ENCODE results near the gene MRPL39.
"Not testable (repeated sequence)": the region's sequence is repeated elsewhere in the genome, so short reads cannot be mapped to it uniquely, and the experiment has no call there.

Gene MRPL39

GRCh38 chr21:25607151-25608043 lies at the start of gene MRPL39:
TSS of gene MRPL39 (minus strand) at chr21:25607481. CDS start at chr21:25607475, 6 bp downstream.
- DNase-seq: peak; percentile 88

- DNase-seq: no peak
These were observed 49.1 kb upstream of the MRPL39 start for GRCh38 chr21:25656412-25656811.

GRCh38 chr21:25649146-25649545 lies 41.9 kb upstream of the MRPL39 start:
- no peak for DNase-seq

GRCh38 chr21:25647647-25648046 lies 40.4 kb upstream of the MRPL39 start:
- DNase-seq: no peak

GRCh38 chr21:25646474-25646873 lies 39.2 kb upstream of the MRPL39 start:
- no peak for DNase-seq

GRCh38 chr21:25643486-25643885 lies 36.2 kb upstream of the MRPL39 start:
- no peak for DNase-seq

- DNase-seq: no peak
These were observed 33.6 kb upstream of the MRPL39 start for GRCh38 chr21:25640943-25641292.

- DNase-seq: peak; percentile 6
These were observed 33.1 kb upstream of the MRPL39 start for GRCh38 chr21:25640202-25640942.

- peak; percentile 48 for DNase-seq
These were observed 32.4 kb upstream of the MRPL39 start for GRCh38 chr21:25639551-25640201.

- DNase-seq: peak; percentile 42
These were observed 31.6 kb upstream of the MRPL39 start, which contains the start of gene JAM2 for GRCh38 chr21:25638660-25639550. TSS of gene JAM2 (plus strand) at chr21:25639258. CDS start at chr21:25639822, 564 bp downstream.

- no peak for DNase-seq
These were observed 30.8 kb upstream of the MRPL39 start for GRCh38 chr21:25637851-25638659.

- DNase-seq: no peak
These were observed 29.4 kb upstream of the MRPL39 start for GRCh38 chr21:25636727-25637126.

- no peak for DNase-seq
These were observed 28.0 kb upstream of the MRPL39 start for GRCh38 chr21:25635310-25635709.

GRCh38 chr21:25632296-25632695 lies 25.0 kb upstream of the MRPL39 start:
- no peak for DNase-seq

- no peak for DNase-seq
These were observed 19.5 kb upstream of the MRPL39 start for GRCh38 chr21:25626757-25627156.

GRCh38 chr21:25625776-25626555 lies 18.7 kb upstream of the MRPL39 start:
- DNase-seq: not testable (repeated sequence)

- no peak for DNase-seq
These were observed 17.8 kb upstream of the MRPL39 start for GRCh38 chr21:25625036-25625435.

- no peak for DNase-seq
These were observed 17.2 kb upstream of the MRPL39 start for GRCh38 chr21:25624511-25624910.

GRCh38 chr21:25619198-25619597 lies 11.9 kb upstream of the MRPL39 start:
- no peak for DNase-seq

GRCh38 chr21:25615880-25616279 lies 8.6 kb upstream of the MRPL39 start:
- no peak for DNase-seq

GRCh38 chr21:25614441-25614840 lies 7.2 kb upstream of the MRPL39 start:
- DNase-seq: no peak

Data from stimulated activated CD4-positive, alpha-beta T cell treated with anti-CD3 and anti-CD28 coated beads, Interleukin-4, amount 100 ng/mL, for 1 hour (primary cell).